Adipose tissue (tissue), 3 donors: Measurements from ENCODE around the gene NOTCH1. TPM values are rescaled to one million over a fixed set of nuclear protein-coding genes. Genes with fewer than 3 reads are reported as not detected.

Source experiments
- polyA plus RNA-seq, 3 donors: library from polyadenylated mRNA; stranded (reverse); fragments of 200-250 nt; gene quantifications; one replicate each; pipeline ENCODE4 v1.2.3, GENCODE V29; 2013
- donor health status: healthy with polysubstance abuse.
- donor health status: Bipolar disorder and iron deficiency.
- donor health status: healthy.

The NOTCH1 gene
- polyA plus RNA-seq, 3 donors = 10.4 to 35.7 (median 25.0) TPM

Other genes with a start within 250 kb of the NOTCH1 start
- gene CCDC187, start 242.0 kb downstream of the NOTCH1 start, polyA plus RNA-seq = under 1 TPM in 2 of 3 donors, not detected in 1; 0.03 to 0.18 TPM
- gene GPSM1, start 218.5 kb downstream of the NOTCH1 start, polyA plus RNA-seq = 10 to 100 TPM in 2 of 3 donors, 1 to 10 TPM in 1; 5.8 to 14.9 (median 11.0) TPM
- 10 to 100 TPM; 10.8 to 19.0 (median 15.6) TPM for gene DNLZ, start 182.3 kb downstream of the NOTCH1 start, polyA plus RNA-seq
- gene CARD9, start 172.4 kb downstream of the NOTCH1 start, polyA plus RNA-seq = 1 to 10 TPM in 2 of 3 donors, under 1 TPM in 1; 0.66 to 2.6 (median 2.2) TPM
- 1 to 10 TPM; 4.3 to 6.7 (median 4.9) TPM for gene SNAPC4, start 145.9 kb downstream of the NOTCH1 start, polyA plus RNA-seq
- 10 to 100 TPM; 22.3 to 28.2 (median 24.7) TPM for gene ENTR1, start 135.4 kb downstream of the NOTCH1 start, polyA plus RNA-seq
- gene PMPCA, start 135.4 kb downstream of the NOTCH1 start, polyA plus RNA-seq = 10 to 100 TPM; 22.1 to 63.6 (median 22.9) TPM
- 10 to 100 TPM in 1 of 3 donors, 1 to 10 TPM in 2; 4.8 to 10.9 (median 9.4) TPM for gene INPP5E, start 106.2 kb downstream of the NOTCH1 start, polyA plus RNA-seq
- gene SEC16A, start 63.0 kb downstream of the NOTCH1 start, polyA plus RNA-seq = 10 to 100 TPM; 23.1 to 34.9 (median 30.9) TPM
- 100 to 1,000 TPM in 2 of 3 donors, 10 to 100 TPM in 1; 34.4 to 456 (median 158) TPM for gene EGFL7, start 116.9 kb upstream of the NOTCH1 start, polyA plus RNA-seq
- 1,000 to 10,000 TPM in 1 of 3 donors, 100 to 1,000 TPM in 2; 261 to 1,820 (median 416) TPM for gene AGPAT2, start 141.4 kb upstream of the NOTCH1 start, polyA plus RNA-seq
- 10 to 100 TPM in 1 of 3 donors, 1 to 10 TPM in 2; 6.0 to 12.8 (median 8.7) TPM for gene DIPK1B, start 166.5 kb upstream of the NOTCH1 start, polyA plus RNA-seq
- 10 to 100 TPM in 2 of 3 donors, 1 to 10 TPM in 1; 3.2 to 28.6 (median 15.9) TPM for gene LCN10, start 196.9 kb upstream of the NOTCH1 start, polyA plus RNA-seq
- gene LCN6, start 202.5 kb upstream of the NOTCH1 start, polyA plus RNA-seq = 10 to 100 TPM in 2 of 3 donors, 1 to 10 TPM in 1; 4.7 to 48.0 (median 39.0) TPM
- gene LCN8, start 212.2 kb upstream of the NOTCH1 start, polyA plus RNA-seq = not detected
- gene LCN15, start 218.5 kb upstream of the NOTCH1 start, polyA plus RNA-seq = not detected
- 10 to 100 TPM; 74.4 to 89.2 (median 81.8) TPM for gene TMEM141, start 245.3 kb upstream of the NOTCH1 start, polyA plus RNA-seq